Ishikawa (cell line): ENCODE results near the gene KDM4B.

Experiments
- CREB1 ChIP-seq: IDR thresholded peaks from 2 replicates; pipeline ENCODE4 v1.6.1; 2012; ENCODE audit warnings: low read depth
- EGR1 ChIP-seq: IDR thresholded peaks from 2 replicates; pipeline ENCODE4 v1.6.1; 2012
- EP300 ChIP-seq: IDR thresholded peaks from 2 replicates; pipeline ENCODE4 v1.6.1; 2012; ENCODE audit warnings: borderline replicate concordance
- FOXM1 ChIP-seq: IDR thresholded peaks from 2 replicates; pipeline ENCODE4 v1.6.1; 2012; ENCODE audit warnings: low read depth, borderline replicate concordance
- NFIC ChIP-seq: IDR thresholded peaks from 2 replicates; pipeline ENCODE4 v1.6.1; 2012
- RAD21 ChIP-seq: IDR thresholded peaks from 2 replicates; pipeline ENCODE4 v1.6.1; 2012; ENCODE audit warnings: low read depth
- TAF1 ChIP-seq: IDR thresholded peaks from 2 replicates; pipeline ENCODE4 v1.6.1; 2012; ENCODE audit warnings: low read depth, mild to moderate bottlenecking
- TCF12 ChIP-seq: IDR thresholded peaks from 2 replicates; pipeline ENCODE4 v1.6.1; 2012; ENCODE audit warnings: low read depth
- TEAD4 ChIP-seq: IDR thresholded peaks from 2 replicates; pipeline ENCODE4 v1.6.1; 2012
- YY1 ChIP-seq: IDR thresholded peaks from 2 replicates; pipeline ENCODE4 v1.6.1; 2012; ENCODE audit warnings: low read depth
- ZBTB7A ChIP-seq: IDR thresholded peaks from 2 replicates; pipeline ENCODE4 v1.6.1; 2012; ENCODE audit warnings: low read depth
- TF ChIP-seq, protein P1 (sequence below): IDR thresholded peaks from 2 replicates; pipeline ENCODE4 v1.6.1; 2012
- TF ChIP-seq, protein P2 (sequence below): IDR thresholded peaks from 2 replicates; pipeline ENCODE4 v1.6.1; 2012
- TF ChIP-seq, protein P3 (sequence below): IDR thresholded peaks from 2 replicates; pipeline ENCODE4 v1.6.1; 2012; ENCODE audit warnings: low read depth, mild to moderate bottlenecking

Gene KDM4B

DNA sequence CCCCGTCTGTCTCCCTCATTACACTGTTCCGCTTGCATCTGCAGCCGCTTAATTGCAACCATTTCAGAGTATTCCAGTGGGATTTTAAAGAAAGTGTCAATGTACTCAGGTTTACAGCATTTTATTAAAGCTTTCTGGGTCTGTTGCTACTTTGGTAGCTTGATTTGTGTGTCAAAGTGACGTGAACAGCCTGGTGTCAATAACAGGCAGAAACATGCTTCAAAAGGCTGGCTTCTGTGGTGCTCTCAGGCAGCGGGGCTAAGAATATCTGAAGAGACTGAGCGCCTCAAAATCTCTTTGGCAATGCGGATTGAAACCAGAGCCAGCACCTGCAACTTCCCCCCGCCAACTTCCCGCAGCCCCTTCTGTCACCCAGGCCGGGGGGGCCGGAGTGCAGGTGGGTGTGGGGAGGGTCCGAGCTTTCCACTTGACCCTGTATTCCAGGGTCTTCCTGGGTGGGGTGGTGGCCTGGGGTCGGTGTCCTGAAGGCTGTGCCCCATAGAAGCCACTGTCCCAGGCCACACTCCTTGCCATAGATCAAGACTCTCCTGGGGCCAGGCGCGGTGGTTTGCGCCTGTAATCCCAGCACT, 81.2 kb downstream of the KDM4B start:
- TF ChIP-seq ZBTB7A (no peak), EP300 (no peak), CREB1 (no peak), FOXM1 (no peak), TCF12 (no peak), TEAD4 (no peak), RAD21 (no peak), EGR1 (no peak), TAF1 (no peak), NFIC (no peak), YY1 (no peak)
- TF ChIP-seq, protein P1, sequence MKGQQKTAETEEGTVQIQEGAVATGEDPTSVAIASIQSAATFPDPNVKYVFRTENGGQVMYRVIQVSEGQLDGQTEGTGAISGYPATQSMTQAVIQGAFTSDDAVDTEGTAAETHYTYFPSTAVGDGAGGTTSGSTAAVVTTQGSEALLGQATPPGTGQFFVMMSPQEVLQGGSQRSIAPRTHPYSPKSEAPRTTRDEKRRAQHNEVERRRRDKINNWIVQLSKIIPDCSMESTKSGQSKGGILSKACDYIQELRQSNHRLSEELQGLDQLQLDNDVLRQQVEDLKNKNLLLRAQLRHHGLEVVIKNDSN: no peak
- TF ChIP-seq, protein P2, sequence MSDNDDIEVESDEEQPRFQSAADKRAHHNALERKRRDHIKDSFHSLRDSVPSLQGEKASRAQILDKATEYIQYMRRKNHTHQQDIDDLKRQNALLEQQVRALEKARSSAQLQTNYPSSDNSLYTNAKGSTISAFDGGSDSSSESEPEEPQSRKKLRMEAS: no peak
- TF ChIP-seq, protein P3, sequence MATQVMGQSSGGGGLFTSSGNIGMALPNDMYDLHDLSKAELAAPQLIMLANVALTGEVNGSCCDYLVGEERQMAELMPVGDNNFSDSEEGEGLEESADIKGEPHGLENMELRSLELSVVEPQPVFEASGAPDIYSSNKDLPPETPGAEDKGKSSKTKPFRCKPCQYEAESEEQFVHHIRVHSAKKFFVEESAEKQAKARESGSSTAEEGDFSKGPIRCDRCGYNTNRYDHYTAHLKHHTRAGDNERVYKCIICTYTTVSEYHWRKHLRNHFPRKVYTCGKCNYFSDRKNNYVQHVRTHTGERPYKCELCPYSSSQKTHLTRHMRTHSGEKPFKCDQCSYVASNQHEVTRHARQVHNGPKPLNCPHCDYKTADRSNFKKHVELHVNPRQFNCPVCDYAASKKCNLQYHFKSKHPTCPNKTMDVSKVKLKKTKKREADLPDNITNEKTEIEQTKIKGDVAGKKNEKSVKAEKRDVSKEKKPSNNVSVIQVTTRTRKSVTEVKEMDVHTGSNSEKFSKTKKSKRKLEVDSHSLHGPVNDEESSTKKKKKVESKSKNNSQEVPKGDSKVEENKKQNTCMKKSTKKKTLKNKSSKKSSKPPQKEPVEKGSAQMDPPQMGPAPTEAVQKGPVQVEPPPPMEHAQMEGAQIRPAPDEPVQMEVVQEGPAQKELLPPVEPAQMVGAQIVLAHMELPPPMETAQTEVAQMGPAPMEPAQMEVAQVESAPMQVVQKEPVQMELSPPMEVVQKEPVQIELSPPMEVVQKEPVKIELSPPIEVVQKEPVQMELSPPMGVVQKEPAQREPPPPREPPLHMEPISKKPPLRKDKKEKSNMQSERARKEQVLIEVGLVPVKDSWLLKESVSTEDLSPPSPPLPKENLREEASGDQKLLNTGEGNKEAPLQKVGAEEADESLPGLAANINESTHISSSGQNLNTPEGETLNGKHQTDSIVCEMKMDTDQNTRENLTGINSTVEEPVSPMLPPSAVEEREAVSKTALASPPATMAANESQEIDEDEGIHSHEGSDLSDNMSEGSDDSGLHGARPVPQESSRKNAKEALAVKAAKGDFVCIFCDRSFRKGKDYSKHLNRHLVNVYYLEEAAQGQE: no peak

DNA sequence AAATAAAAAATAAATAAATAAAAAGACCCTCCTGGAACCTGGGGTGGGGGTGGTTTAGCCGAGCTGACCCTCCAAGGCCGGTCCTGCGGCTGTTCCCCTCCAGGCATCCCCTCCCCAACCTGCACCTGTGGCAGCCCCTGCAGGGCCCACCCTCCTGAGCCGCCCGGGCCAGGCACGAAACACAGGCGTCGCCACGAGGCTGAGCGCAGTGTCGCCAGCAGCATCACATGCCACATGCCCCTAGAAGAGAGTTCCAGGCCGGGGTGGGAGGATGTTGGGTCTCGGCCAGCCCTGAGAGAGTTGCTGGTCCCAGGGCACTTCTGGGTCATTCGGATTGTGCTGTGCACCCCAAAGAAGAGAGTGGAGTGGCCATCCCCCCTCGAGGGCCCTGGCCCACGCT, 82.0 kb downstream of the KDM4B start:
- TF ChIP-seq, protein P1: no peak
- TF ChIP-seq YY1 (no peak), NFIC (no peak), EP300 (no peak)
- TF ChIP-seq, protein P2: no peak

DNA sequence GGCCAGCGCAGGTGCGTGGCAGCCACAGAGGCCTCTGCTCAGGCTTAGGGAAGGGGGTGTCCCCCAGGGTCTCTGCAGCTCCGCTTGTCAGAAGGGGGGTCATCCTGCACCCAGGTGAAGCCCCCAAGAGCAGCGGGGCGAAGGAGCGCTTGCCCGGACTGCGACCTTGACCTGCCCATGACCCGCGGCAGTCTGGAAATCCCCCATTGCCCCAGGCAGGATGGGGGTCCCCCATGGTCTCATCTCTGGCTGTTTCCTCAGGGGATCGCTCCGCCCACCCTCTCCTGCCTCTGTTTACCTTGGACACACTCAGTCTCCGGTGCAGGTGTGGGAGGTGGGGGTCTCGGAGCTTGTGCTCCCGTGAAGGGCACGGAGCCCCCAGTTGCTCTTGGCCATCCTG, 82.7 kb downstream of the KDM4B start:
- TF ChIP-seq TAF1 (no peak), TCF12 (no peak), FOXM1 (no peak)
- TF ChIP-seq, protein P1: no peak
- TF ChIP-seq, protein P2: no peak

DNA sequence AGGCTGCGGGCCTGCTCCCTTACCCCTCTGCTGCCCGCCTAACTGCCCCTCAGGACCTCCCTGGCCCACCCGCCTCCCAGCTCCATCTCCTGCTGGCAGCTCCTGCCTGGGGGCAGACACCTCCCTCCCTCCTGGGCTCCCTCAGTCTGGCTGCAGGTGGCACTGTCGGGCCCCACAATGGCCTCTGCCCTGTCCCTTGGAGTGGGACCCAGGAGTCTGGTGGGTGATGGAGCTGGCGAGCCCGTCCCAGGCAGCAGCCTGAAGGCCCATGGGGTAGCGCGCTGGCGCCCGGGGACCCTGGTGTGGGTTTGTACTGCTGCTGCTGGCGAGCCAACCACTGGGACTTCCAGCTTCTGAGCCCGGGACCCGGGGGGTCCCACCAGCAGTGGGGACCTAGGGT, 83.6 kb downstream of the KDM4B start:
- no peak for TF ChIP-seq ZBTB7A
- TF ChIP-seq TAF1: no peak
- TF ChIP-seq TCF12: no peak
- no peak for TF ChIP-seq EP300
- TF ChIP-seq, protein P3: no peak
- TF ChIP-seq, protein P2: no peak
- TF ChIP-seq NFIC: no peak
- no peak for TF ChIP-seq CREB1
- no peak for TF ChIP-seq FOXM1
- TF ChIP-seq TEAD4: no peak
- TF ChIP-seq RAD21: no peak
- no peak for TF ChIP-seq EGR1

DNA sequence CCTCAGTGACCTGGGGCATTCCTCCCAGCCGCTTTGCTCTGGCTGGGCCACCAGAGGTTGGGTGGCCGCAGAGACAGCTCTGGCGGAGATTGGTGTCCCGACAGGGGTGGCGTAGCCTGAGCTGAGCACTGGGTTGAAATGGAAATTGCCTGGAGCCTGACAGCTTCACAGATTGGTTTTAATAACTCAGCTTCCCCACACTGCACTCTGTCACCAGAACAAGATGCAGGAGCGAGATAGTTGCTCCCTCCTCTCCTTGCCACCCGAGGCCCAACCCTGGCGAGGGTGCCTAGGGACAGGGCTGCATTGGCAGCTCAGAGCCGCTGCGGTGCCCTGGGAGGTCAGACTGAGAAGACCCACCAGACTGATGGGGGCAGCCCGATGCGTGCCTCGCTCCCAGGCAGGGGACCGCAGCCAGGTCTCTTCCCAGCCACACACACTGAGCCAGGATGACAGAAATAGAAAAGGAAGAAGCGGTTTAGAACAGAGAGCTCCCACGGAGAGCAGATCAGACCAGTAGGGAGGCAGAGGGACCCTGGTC, 84.1 kb downstream of the KDM4B start:
- no peak for TF ChIP-seq ZBTB7A
- TF ChIP-seq TCF12: no peak
- no peak for TF ChIP-seq EP300
- no peak for TF ChIP-seq TAF1
- no peak for TF ChIP-seq EGR1
- TF ChIP-seq, protein P3: no peak
- TF ChIP-seq, protein P2: no peak
- no peak for TF ChIP-seq CREB1
- TF ChIP-seq YY1: no peak
- TF ChIP-seq TEAD4: no peak
- no peak for TF ChIP-seq NFIC
- TF ChIP-seq, protein P1: no peak
- no peak for TF ChIP-seq FOXM1
